ENCODE measurements around the gene DHX57.
"Not testable (repeated sequence)": the region's sequence is repeated elsewhere in the genome, so short reads cannot be mapped to it uniquely, and the experiment has no call there.

Gene DHX57

DNA sequence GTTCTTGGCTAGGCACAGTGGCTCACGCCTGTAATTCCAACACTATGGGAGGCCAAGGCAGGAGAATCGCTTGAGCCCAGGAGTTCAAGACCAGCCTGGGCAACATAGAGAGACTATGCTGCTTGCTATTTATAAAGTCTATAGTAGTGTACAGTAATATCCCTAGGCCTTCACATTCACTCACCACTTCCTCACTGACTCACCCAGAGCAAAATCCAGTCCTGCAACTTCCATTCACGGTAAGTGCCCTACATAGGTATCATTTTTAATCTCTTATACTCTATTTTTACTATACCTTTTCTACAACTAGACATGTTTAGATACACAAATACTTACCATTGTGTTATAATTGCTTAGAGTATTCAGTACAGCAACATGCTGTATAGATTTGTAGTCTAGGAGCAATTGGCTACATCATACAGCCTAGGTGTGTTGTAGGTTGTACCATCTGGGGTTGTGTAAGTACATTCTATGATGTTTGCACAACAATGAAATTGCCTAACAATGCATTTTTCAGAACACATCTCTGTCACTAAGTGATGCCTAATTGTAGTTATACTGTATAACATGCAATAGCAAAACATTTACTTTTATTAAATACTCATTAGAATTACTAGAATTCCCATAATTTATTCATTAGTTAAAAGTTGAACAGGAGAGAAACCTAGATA is 8.8 kb downstream of the DHX57 start:
- no peak for DNase-seq

DNA sequence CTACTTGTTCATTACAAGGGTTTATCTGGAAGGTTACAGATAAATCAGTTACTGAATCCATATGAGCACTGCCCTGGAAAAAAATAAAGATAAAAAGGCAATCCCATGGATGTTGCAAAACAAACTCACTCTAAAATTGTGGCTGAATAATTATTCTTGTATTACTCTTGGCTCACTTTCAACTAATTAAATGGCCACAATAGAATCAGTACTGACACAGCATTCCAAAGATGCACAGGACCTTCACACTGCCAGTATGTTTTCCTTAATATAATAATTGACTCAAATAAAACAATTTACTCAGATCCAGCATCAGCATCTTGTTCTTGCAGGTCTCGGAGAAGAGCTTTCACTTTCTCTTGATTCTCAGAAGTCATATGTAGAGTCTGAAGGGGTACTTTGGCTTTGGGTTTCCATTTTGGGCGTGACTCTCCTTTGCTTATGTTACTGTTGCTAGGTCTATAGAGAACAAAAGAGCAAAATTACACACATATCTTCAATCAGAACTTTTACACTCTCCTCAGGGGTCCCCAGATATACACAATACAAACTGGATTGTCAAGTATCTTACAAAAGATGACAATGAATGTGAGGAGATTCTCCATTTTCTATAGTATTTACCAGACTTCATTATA is 12.6 kb downstream of the DHX57 start:
- DNase-seq: no peak

DNA sequence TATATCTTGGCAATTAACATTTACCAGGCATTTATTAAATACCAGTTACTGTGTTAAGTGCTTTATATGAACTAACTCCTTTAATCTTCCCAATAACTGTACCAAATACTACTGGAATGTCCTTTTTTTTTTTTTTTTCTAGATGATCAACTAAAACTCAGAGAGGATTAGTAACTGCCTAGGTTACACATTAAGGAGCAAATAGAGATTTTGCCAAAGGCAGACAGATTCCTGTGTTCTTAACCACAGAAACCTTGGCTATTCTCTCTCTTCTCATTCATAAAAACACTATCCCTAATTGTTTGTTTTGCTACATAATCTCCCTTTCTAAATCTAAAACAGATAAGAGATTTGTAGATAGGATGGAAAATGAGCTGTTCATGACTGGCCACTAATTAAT is 13.3 kb downstream of the DHX57 start:
- no peak for DNase-seq

- DNase-seq: no peak
These were observed 19.6 kb downstream of the DHX57 start for GRCh38 chr2:38856165-38856564.

DNA sequence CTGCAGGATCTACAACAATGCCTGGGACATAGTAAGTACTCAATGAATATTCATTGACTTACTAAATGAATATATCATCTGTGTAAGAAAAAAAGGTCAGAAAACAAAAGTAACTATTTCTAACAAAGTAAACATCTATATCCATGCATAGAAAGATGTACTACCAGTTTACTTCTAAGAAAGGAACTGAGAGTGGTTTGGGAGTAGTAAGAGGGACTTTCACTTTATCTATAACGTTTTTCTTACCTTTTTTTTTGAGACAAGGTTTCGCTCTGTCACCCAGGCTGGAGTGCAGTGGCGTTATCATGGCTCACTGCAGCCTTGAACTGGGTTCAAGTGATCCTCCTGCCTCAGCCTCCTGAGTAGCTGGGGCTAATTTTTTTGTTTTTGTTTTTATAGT is 25.7 kb downstream of the DHX57 start:
- no peak for DNase-seq

- DNase-seq: no peak
These were observed 38.9 kb downstream of the DHX57 start for GRCh38 chr2:38836791-38837190.

DNA sequence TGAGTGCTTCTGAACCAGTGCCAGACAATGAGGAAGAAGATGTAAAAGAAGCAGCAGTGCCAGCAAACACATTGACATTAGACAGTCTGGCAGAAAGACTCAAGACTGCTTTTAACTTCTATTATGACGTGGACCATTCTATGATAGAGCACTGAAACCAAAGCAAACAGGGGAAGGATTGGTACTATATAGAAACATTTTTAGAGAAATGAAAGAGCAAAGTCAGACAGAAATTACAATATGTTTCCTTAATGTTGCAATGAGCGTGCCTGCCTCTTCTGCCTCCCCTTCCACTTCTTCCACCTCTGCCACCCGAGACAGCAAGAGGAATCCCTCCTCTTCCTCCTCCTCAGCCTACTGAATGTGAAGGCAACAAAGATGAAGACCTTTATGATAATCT is 39.7 kb downstream of the DHX57 start:
- no peak for DNase-seq

GRCh38 chr2:38835015-38835601 is 40.6 kb downstream of the DHX57 start:
- no peak for DNase-seq

DNA sequence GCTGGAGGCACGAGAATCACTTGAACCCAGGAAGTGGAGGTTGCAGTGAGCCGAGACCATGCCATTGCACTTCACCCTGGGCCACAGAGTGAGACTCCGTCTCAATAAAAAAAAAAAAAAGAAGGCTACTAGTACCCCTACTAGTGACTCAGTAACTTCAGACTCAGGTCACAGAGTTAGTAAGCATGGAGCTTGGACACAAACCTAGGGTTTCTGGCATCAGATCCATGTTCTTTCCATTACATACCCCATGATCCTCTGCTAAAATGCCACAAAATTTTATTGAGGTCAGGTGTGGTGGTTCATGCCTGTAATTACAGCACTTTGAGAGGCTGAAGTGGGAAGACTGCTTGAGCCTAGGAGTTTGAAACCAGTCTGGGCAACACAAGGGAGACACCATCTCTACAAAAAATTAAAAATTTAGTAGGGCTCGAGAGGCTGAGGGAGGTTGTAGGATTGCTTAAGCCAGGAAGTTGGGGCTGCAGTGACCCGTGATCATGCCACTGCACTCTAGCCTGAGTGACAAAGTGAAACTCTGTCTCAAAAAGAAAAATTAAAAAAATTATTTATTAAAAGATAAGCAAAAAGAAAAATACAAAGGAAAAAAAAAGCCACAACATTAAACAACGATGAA is 45.1 kb downstream of the DHX57 start:
- DNase-seq: no peak

DNA sequence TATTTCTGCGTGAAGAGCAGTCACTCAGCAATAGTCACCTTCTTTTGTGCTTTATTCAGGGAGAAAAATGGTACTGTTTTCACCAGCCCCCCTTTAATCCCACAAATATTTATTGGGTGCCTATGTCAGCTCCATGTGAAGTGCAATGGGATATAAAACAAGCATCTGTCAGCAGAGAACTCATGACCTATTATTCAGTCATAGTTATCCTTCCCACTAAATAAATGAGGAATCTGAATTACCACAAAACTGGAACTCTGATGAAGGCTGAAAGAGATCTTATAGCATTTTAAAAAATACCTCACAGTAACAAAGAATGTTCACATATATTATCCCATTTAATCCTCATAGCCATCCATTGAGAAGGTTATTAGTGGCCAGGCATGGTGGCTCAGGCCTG is 45.8 kb downstream of the DHX57 start:
- no peak for DNase-seq

DNA sequence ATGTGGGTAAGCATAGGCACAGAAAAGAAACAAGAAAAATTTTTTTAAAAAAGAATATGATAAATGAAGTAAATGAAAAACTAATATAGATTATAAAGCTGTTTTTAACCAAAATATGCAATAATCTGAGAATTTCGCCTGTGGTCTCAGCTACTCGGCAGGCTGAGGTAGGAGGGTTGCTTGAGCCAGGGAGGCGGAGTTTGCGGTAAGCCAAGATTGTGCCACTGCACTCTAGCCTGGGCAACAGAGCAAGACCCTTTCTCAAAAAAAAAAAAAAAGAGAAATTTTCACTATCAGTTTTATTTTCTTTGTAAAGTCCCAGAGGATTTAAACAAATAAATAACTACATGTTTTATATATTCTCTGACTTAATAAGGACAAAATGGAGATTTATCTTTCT is 47.3 kb downstream of the DHX57 start:
- no peak for DNase-seq

DNA sequence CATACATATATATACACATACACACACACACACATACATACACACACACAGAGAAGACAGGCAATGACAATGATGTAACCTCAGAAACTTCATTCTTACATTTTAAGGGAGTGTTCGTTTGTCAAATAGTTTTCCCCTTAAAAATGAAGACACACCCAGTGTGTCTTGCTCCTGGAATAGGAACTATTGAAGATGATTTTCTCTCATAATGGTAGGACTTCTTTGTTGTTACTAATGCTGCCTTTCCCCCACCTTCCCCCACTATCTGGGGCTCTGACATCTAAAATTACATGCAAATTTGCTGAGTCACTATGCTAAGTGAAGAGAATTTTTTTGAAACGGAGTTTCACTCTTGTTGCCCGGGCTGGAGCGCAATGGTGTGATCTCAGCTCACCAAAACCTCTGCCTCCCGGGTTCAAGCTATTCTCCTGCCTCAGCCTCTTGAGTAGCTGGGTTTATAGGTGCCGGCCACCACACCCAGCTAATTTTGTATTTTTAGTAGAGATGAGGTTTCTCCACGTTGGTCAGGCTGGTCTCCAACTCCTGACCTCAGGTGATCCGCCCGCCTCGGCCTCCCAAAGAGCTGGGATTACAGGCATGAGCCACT is 48.1 kb downstream of the DHX57 start:
- DNase-seq: not testable (repeated sequence)

GRCh38 chr2:38825956-38826355 is 49.8 kb downstream of the DHX57 start:
- DNase-seq: no peak

DNA sequence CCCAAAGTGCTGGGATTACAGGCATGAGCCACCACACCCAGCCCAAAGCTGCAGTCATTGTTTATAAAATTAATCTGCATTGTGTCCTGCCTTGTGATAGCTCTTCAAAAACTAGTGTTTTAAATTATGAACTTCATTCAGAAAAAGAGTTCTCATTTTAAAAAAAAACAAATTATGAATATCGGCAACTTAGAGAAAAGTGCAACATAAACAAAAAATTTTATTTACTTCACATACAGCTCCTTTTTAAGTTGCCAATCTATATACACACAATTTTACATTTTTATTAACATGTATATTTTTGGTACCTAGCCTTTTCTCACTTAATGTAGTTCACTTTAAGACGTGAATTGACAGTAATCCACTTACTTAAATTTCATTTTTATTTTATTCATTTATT is 50.8 kb downstream of the DHX57 start:
- DNase-seq: no peak

GRCh38 chr2:38823386-38823785 is 52.3 kb downstream of the DHX57 start:
- no peak for DNase-seq

- DNase-seq: no peak
These were observed 57.2 kb downstream of the DHX57 start for GRCh38 chr2:38818565-38818964.

DNA sequence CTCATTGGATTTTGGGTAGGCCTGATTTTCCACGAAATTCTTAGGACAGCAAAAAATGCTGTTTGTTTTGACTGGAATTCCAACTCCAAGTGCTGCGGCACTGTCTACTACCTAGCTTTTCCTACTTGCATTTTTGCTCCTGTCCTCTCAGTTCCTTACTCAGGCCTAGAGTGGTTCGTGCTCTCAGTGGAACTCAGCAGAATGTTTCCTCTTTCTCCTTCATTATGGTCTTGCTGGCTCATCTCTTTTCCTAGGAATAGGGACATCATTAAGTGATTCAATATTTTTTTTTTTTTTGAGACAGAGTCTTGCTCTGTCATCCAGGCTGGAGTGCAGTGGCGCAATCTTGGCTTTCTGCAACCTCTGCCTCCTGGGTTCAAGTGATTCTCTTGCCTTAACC is 59.8 kb downstream of the DHX57 start:
- DNase-seq: no peak

DNA sequence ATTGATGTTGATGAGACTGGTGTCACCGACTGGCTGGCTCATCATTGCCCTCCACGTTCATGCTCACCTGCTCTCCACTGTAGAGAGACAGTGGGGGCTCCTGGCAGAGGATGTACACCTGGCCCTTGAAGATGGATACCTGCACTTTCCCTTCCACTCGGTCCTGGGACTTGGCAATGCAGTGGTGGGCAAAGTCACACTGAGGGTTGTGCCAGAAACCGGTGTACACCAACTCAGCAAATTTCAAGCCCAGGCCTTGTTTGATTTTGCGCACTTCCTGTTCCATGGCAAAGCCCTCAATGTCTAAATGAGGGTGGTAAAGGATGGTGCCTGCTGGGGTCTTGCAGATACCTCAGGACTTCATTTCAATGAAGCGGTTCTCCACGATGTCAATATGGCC is 65.2 kb downstream of the DHX57 start:
- no peak for DNase-seq

DNA sequence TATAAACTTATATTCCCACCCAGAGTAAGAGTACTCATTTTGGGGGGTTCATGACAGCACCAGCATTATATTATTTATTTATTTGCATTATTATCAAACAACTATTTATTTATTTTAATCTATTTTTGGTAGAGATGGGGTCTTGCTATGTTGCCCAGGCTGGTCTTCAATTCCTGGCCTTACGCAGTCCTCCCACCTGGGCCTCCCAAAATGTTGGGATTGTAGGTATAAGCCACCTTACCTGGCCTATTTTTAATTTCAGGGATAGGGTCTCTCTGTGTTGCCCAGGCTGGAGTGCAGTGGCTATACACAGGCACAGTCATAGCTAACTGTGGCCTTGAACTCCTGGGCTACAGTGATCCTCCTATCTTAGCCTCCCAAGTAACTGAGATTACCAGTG is 67.1 kb downstream of the DHX57 start:
- DNase-seq: no peak

GRCh38 chr2:38806733-38807059 is 69.0 kb downstream of the DHX57 start:
- DNase-seq: no peak

DNA sequence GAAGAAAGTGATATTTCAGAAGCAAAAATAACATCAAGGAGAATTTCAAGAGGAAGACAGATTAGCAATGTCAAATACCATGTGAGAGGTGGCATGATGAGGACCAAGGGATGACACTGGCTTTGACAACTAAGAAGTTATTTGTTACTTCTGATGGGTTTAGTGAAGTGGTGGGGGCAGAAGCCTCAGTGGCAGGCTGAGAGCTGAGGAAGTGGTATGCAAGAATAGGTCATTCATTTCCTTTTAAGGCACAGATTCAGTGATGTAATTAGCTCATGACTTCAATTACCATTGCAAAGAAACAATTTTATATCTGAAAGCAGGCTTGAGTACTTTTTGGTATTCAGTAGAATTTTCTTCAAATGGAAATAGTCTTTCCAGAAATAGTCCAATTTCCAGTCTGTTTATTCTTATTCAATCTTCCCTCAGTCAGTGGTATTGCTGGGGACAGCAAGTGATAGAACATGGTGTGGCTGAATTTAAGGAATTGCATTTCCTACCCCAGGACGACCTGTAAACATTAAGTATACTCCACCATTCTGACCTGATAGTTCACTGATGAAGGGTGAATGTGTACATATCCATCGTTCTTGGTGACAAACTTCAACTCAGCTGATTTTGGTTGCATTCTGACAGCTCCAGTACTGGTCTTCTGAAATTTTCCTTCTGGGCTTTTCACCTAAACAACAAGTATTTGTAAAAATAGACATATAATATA is 69.6 kb downstream of the DHX57 start:
- DNase-seq: no peak

- DNase-seq: no peak
These were observed 77.8 kb downstream of the DHX57 start for GRCh38 chr2:38797953-38798352.

GRCh38 chr2:38797250-38797676 is 78.5 kb downstream of the DHX57 start:
- no peak for DNase-seq
